Measurements from ENCODE around the gene CISD2.
"Not testable (repeated sequence)": the region's sequence is repeated elsewhere in the genome, so short reads cannot be mapped to it uniquely, and the experiment has no call there.

Gene CISD2

GRCh38 chr4:102868781-102869568 lies at the start of gene CISD2:
TSS of gene CISD2 (plus strand) at chr4:102868992. CDS start at chr4:102869085, 93 bp downstream.
- peak; percentile 43 for DNase-seq (ENCODE audit: low read depth)
- TF ChIP-seq, protein P1, sequence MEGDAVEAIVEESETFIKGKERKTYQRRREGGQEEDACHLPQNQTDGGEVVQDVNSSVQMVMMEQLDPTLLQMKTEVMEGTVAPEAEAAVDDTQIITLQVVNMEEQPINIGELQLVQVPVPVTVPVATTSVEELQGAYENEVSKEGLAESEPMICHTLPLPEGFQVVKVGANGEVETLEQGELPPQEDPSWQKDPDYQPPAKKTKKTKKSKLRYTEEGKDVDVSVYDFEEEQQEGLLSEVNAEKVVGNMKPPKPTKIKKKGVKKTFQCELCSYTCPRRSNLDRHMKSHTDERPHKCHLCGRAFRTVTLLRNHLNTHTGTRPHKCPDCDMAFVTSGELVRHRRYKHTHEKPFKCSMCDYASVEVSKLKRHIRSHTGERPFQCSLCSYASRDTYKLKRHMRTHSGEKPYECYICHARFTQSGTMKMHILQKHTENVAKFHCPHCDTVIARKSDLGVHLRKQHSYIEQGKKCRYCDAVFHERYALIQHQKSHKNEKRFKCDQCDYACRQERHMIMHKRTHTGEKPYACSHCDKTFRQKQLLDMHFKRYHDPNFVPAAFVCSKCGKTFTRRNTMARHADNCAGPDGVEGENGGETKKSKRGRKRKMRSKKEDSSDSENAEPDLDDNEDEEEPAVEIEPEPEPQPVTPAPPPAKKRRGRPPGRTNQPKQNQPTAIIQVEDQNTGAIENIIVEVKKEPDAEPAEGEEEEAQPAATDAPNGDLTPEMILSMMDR (IDR thresholded peaks at IDR 0.05; ENCODE audit: control insufficient read depth, insufficient read depth, low read depth, low read length, missing control alignments), result no peak
- H3K4me3 ChIP-seq (ENCODE audit: control insufficient read depth, low read depth, low read length), result peak within 1 kb of the TSS; percentile 61

DNA sequence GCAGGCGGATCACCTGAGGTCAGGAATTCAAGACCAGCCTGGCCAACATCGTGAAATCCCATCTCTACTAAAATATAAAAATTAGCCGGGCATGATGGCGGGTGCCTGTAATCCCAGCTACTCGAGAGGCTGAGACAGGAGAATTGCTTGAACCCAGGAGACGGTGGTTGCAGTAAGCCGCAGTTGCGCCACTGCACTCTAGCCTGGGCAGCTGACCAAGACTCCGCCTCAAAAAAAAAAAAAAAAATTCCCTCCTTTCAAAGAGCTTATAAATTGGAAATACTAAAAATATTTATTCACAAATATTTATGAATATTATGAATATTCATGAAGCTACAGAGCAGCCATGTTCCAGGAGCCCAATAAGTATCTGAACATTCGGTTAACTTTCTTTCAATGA lies 49.7 kb upstream of the CISD2 start:
- DNase-seq (ENCODE audit: low read depth); H3K4me3 ChIP-seq (ENCODE audit: control insufficient read depth, low read depth, low read length): not testable (repeated sequence)

DNA sequence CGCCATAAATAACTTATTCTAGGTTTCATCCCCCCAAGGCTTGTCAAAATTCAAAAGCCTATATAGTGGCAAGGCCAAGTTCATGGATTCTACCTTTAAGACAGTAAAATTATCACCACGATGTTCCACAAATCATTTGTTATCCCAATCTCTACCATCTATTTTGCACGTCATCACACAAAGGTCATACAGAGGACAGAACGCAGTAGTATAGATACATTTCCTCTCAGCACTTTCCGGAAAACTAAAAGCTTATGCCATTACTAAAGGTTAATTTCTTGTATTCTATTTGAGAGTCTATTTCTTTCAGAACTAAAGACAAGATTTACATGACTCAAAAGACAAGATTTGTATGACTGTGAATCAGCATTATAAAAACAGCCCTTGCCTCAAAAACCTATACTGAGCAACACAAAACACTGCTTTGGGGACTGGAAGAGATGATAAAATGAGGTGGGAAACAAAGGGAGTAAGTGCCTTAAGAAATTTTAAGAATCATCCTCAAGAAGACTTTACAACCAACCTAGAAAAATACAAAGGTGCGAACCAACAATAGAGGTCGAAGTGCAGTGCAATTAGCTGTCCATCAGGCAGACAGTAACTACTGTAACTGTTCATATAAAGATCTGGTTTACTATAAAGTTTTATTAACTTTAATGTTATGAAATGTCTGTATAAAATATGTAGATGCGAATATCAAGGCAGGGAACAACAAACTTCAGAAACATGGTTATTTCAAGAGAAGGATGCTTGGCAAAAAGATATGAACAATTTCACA lies 49.0 kb upstream of the CISD2 start:
- H3K4me3 ChIP-seq (ENCODE audit: control insufficient read depth, low read depth, low read length), result no peak overlapping the region
- no peak for DNase-seq (ENCODE audit: low read depth)
- TF ChIP-seq, protein P1 (IDR thresholded peaks at IDR 0.05; ENCODE audit: control insufficient read depth, insufficient read depth, low read depth, low read length, missing control alignments), result no peak

GRCh38 chr4:102823464-102823863 lies 45.3 kb upstream of the CISD2 start:
- TF ChIP-seq, protein P1 (IDR thresholded peaks at IDR 0.05; ENCODE audit: control insufficient read depth, insufficient read depth, low read depth, low read length, missing control alignments), result no peak
- no peak for DNase-seq (ENCODE audit: low read depth)
- peak overlapping the region; percentile 80 for H3K4me3 ChIP-seq (ENCODE audit: control insufficient read depth, low read depth, low read length)

DNA sequence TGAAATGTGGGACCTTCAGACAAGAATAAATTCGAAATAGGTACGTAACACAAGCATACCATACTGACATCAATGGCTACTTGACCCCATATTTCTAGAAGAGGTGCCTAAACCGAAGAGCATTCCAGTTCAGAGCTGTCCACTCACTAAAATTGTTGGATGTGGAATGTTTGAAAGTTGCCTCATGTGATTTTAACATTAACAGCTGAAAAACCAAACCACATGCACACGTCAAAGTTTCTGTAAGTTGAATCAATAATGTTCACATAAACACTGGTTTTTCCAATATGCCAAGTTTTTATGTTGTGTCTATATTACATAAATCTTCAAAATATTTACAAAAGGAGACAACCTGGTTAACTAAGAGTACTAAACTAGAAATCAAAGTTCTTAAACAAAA lies 44.9 kb upstream of the CISD2 start:
- no peak for DNase-seq (ENCODE audit: low read depth)
- TF ChIP-seq, protein P1 (IDR thresholded peaks at IDR 0.05; ENCODE audit: control insufficient read depth, insufficient read depth, low read depth, low read length, missing control alignments), result no peak
- H3K4me3 ChIP-seq (ENCODE audit: control insufficient read depth, low read depth, low read length), result peak overlapping the region; percentile 80

- DNase-seq (ENCODE audit: low read depth), result no peak
- H3K4me3 ChIP-seq (ENCODE audit: control insufficient read depth, low read depth, low read length), result peak overlapping the region; percentile 80
- TF ChIP-seq, protein P1 (IDR thresholded peaks at IDR 0.05; ENCODE audit: control insufficient read depth, insufficient read depth, low read depth, low read length, missing control alignments), result no peak
Observed at GRCh38 chr4:102824398-102824797, 44.4 kb upstream of the CISD2 start.

All from AG09309 (cell line).